COLO668 (cell line): ENCODE data around the gene CYP1A1.
A peak's percentile ranks its signal among the peaks of the same experiment; 100 is the strongest.

Experiments
- DNase-seq: peaks from one replicate; lab custom pipeline; 2025; ENCODE audit not compliant: unreplicated experiment; lab: John Stamatoyannopoulos, UW

The CYP1A1 gene, protein sequence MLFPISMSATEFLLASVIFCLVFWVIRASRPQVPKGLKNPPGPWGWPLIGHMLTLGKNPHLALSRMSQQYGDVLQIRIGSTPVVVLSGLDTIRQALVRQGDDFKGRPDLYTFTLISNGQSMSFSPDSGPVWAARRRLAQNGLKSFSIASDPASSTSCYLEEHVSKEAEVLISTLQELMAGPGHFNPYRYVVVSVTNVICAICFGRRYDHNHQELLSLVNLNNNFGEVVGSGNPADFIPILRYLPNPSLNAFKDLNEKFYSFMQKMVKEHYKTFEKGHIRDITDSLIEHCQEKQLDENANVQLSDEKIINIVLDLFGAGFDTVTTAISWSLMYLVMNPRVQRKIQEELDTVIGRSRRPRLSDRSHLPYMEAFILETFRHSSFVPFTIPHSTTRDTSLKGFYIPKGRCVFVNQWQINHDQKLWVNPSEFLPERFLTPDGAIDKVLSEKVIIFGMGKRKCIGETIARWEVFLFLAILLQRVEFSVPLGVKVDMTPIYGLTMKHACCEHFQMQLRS

GRCh38 chr15:74725225-74725774 lies at the start of gene CYP1A1:
CYP1A1 (minus strand) TSS chr15:74725528; CDS start chr15:74723097, 2,431 bp downstream.
- DNase-seq = peak; percentile 32

DNA sequence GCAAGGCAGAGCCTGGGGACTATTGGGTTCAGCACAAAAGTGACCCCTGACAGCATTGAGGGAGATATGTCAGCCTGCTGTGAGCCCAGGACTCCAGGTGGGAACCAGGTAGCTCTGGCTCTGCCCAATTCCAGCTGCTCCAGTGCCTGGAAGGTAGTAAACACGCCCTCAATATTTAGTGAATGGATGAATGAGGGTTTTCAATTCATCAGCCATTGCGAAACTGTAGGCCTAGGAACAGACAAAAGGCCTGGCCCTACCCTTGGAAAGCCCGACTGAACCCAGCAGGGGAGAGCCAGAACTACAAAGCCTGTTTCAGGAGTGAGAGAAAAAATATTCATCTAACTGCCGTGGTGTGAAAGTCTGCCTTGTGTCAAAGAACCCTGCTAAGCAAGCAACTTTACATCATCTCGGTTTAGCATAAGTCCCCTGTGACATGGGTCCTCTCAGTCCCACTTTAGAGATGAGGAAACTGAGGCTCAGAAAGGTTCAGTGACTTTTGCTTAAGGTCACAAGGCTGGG lies 48.5 kb upstream of the CYP1A1 start:
- DNase-seq = peak; percentile 20

GRCh38 chr15:74773329-74773728 lies 48.0 kb upstream of the CYP1A1 start:
- DNase-seq = no peak

DNA sequence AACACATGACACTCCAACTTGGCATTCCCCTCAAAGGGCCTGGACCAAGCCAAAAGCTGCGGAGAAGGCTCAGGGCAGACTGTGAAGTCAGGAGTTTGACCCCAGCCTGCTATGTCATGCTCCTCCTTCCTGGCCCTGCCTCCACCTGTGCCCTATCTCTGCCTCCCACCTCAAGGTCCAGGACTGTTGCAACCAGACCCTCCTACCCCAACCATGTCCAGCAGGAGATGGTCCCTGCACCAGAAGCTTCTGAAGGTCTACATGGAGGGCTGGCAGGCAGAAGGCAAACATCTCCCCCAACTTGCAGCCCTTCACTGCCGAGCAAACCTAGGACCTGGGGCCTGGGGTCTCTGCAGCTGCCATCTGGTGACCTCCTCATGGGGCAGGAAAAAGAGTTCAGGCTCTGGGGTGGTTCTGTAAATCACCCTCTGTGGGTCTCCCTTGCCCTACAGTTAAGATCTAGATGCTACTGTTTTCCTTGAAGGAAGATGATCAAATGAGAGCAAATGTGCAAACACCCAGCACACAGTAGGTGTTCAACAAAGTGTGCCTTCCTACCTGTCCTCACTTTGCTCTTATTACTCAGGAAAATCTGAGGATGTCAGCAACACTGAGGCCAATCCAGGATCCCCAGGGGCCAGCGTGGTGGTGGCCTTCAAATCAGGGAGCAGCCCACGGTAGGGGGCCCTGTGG lies 45.0 kb upstream of the CYP1A1 start:
- DNase-seq = no peak

DNA sequence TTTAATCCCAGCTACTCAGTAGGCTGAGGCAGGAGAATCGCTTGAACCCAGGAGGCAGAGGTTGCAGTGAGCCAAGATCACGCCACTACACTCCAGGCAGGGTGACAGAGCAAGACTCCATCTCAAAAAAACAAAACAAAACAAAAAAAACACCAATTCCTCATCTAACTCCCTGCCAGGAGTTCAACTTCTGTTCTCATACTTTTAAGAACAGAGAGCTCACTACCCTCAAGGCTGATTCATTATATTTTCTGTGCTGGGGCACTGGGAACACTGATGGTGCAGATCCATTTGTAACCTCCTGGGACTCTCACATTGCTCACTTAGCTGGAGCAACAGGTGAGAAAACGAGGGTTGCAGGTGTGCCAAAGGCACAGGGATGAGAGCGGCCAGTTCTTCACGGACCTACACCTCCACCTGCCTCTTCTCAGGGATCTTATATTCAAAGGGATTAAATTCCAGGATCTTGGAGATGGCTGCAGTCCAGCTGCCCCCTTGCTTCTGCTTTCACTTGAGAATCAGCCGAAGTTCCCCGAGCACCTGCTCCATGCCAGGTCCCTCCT lies 44.2 kb upstream of the CYP1A1 start:
- no peak for DNase-seq

- peak; percentile 54 for DNase-seq
These were observed 43.5 kb upstream of the CYP1A1 start for GRCh38 chr15:74768771-74769342.

DNA sequence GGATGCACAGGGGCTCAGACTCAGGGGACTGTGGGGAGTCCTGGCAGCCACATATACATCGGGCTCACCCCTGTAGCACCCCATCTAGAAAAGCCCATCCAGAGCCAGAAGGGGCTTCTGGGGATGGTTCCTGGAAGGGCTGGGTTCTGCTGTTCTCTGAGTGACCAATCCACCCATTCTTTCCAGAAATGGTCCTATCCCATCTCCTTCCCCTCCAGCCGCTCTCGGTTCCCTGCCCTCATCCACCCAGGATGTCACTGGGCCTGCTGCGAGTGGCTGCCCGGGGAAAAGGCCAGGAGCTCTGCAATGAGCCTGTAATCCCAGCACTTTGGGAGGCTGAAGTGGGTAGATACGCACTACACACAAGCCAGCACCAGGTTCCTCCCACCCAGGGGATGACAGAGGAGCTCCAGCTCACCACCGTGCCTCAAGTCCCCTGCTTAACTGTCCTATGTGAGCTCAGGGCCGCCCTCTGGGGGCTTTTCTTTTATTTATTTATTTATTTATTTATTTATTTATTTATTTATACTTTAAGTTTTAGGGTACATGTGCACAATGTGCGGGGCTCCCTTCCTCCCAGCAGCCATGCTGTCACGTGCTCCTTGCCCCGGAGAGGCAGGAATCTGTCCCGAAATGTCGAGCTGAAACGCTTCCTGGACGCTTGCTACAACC lies 42.9 kb upstream of the CYP1A1 start:
- no peak for DNase-seq

DNA sequence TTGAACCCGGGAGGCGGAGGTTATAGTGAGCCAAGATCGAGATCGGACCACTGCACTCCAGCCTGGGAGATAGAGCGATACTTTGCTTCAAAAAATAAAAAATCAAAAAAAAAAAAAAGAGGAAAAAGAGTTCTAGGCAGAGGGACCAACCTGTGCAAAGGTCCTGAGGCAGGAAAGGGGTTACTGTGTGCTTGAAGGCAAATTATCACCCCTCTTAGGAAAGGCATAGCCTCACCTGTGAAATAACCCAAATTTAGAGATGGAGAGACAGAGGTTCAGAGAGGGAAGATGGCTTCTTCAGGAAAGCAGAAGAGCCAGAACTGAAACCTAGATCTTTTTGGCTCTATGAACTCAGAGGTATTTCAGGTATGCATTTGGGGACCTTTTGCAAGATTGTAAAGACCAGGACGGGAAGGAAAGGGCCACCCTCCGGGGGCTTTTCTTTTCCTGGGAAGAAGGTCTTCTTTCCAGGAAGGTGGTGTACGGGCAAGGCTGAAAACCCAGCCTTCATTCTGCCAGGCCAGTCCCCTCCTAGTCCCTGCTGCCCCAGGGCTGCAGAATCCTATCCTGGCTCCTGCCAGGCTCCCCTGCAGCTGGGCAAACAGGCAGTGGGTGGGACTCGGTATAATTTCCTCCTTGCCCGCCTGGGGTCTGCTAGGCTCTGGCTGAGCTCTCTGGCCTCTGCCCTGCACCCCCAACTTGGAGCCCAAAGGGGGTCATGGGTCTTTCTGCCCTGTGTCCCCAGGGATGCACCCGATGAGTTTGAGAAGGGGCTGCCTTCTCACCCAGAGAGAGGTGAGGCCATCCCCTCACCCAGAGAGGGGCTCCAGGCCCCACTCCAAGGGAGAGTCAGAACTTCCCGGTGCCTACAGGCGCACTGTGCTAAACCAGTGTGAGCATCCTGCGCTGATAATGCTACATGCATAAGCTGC lies 42.1 kb upstream of the CYP1A1 start:
- no peak for DNase-seq

DNA sequence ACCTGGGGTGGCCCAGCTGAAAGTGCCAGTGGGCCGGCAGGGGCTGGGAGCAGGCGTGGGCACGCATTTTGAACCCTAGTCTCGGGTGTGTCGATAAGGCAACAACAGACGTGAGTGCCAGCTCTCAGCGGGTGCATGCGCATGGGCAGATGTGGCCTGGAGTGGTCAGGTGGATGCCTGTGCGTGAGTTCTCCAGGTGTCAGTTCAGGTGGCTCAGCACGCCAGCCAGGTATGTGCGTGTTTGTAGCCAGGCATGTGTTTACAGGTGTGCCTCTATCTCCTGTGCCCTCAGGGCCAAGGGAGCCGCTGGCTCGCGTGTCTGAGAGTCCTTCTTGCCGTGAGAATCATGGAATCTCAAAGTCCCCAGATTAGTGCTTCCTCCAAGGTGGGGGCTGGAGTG lies 38.1 kb upstream of the CYP1A1 start:
- DNase-seq = peak; percentile 72

DNA sequence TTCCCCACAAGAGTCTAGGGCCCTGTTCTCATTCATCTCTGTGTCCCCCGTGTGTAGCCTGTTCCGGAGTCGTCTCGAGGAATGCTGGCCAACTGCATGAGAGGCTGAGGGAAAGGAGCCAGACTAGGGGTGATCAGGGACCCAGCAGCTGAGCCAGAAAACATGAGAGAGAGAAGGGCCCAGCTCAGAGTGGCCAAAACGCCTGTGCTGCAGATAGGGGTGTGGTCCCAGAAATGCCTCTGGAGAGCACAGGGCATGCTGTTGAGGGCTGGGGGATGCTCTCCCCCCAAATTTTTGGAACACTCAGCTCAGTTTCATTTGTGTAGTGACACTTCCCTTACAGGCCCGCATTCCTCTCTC lies 37.4 kb upstream of the CYP1A1 start:
- DNase-seq = no peak

GRCh38 chr15:74758736-74759135 lies 33.4 kb upstream of the CYP1A1 start:
- DNase-seq = no peak

GRCh38 chr15:74754593-74755215 lies 29.4 kb upstream of the CYP1A1 start:
- DNase-seq = no peak

DNA sequence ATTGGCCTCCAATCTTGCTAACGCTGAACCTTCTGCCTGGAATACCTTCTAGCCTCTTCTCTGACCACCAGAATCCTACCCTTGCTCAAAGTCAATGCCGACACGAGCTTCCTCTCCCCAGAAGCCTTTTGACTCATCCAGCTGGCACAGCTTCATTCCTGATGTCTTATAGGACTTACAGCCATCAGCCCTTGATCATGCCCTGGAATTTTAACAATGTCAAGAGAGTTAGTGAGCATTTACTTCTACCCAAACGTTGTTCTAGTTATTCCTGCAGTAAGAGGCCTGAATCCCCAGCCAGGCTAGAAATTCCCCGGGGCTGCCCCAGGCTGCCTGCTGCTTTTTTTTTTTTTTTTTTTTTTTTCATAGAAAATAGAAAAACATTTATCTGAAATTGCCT lies 27.2 kb upstream of the CYP1A1 start:
- no peak for DNase-seq

- no peak for DNase-seq
These were observed 26.7 kb upstream of the CYP1A1 start for GRCh38 chr15:74752011-74752410.

GRCh38 chr15:74750751-74751150 lies 25.4 kb upstream of the CYP1A1 start:
- DNase-seq = no peak

DNA sequence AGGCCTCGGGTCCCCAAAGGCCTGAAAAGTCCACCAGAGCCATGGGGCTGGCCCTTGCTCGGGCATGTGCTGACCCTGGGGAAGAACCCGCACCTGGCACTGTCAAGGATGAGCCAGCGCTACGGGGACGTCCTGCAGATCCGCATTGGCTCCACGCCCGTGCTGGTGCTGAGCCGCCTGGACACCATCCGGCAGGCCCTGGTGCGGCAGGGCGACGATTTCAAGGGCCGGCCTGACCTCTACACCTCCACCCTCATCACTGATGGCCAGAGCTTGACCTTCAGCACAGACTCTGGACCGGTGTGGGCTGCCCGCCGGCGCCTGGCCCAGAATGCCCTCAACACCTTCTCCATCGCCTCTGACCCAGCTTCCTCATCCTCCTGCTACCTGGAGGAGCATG lies 24.5 kb upstream of the CYP1A1 start:
- no peak for DNase-seq

DNA sequence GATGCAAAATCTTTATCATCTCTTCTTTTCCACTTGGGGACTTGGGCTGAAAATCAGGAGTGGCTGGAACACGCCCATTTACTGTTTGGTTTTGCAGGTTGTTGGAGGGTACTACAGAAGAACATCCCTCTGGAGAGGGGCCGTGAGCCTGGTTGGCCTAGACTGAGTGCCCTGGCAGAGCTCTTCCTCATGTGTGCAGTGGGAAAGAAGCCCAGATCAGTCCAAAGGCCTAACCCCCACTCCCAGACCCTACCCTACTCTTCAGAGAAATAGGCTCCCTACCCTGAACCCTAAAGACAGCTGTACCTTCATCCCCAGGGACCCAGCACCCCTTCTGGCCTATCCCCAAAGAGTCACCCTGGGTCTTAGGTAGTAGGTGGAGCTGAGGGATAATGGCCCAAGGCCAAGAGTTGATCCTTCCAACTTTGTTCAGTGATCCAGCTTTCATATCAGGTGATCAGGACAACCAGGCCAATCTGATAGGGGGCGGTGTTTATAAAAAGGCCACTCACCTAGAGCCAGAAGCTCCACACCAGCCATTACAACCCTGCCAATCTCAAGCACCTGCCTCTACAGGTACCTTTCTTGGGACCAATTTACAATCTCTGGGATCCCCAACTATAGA lies 23.1 kb upstream of the CYP1A1 start, which contains the start of gene CYP1A2:
TSS of gene CYP1A2 (plus strand) at position 524 of the 625 bp plus-strand sequence. CDS start 894 bp downstream, outside the sequence.
- no peak for DNase-seq

- DNase-seq = no peak
These were observed 21.1 kb upstream of the CYP1A1 start for GRCh38 chr15:74746389-74746788.
